SK-N-MC (cell line): ENCODE data around the gene C17orf67.

Source experiments
- EZH2 ChIP-seq: fragments of 200-600 bp; sonication (generic); IDR thresholded peaks from one replicate; pipeline ENCODE4 v1.6.1; 2017; ENCODE audit warnings: antibody characterized with exemption
- FOXP2 ChIP-seq: optimal IDR thresholded peaks from 2 replicates; pipeline ENCODE3; 2011; ENCODE audit warnings: mild to moderate bottlenecking, moderate library complexity; ENCODE audit not compliant: insufficient read depth; ENCODE audit errors: extremely low read length, control extremely low read depth
- POLR2AphosphoS5 ChIP-seq: IDR thresholded peaks from 2 replicates; pipeline ENCODE4 v1.6.1; 2012; ENCODE audit warnings: mild to moderate bottlenecking, low read depth, low read length, borderline replicate concordance

- no peak for TF ChIP-seq FOXP2
- no peak for TF ChIP-seq EZH2
- no peak for TF ChIP-seq POLR2AphosphoS5
Measured at GRCh38 chr17:56831369-56832095, 2.2 kb downstream of the C17orf67 start.
